Fibroblast of mammary gland (primary cell): ENCODE results near the gene SLC2A9.
"Not testable (repeated sequence)": the region's sequence is repeated elsewhere in the genome, so short reads cannot be mapped to it uniquely, and the experiment has no call there.

ENCODE experiments used
- DNase-seq: peaks from one replicate; pipeline ENCODE4 v3.0.0-alpha.2; 2010; ENCODE audit warnings: low read depth
- H3K4me3 ChIP-seq: 2 replicates; pipeline ENCODE4 v1.5.1; 2011; ENCODE audit warnings: low read depth, mild to moderate bottlenecking, low read length, moderate library complexity; ENCODE audit not compliant: control insufficient read depth
- TF ChIP-seq, protein P1 (sequence below): conservative IDR thresholded peaks from 2 replicates; pipeline ENCODE4 v1.5.1; 2011; ENCODE audit warnings: low read depth, low read length, inconsistent platforms; ENCODE audit not compliant: control insufficient read depth, insufficient read depth

Gene SLC2A9

GRCh38 chr4:9816285-9816684 is 205.0 kb downstream of the SLC2A9 start:
- H3K4me3 ChIP-seq: no peak overlapping the region
- no peak for DNase-seq
- TF ChIP-seq, protein P1, sequence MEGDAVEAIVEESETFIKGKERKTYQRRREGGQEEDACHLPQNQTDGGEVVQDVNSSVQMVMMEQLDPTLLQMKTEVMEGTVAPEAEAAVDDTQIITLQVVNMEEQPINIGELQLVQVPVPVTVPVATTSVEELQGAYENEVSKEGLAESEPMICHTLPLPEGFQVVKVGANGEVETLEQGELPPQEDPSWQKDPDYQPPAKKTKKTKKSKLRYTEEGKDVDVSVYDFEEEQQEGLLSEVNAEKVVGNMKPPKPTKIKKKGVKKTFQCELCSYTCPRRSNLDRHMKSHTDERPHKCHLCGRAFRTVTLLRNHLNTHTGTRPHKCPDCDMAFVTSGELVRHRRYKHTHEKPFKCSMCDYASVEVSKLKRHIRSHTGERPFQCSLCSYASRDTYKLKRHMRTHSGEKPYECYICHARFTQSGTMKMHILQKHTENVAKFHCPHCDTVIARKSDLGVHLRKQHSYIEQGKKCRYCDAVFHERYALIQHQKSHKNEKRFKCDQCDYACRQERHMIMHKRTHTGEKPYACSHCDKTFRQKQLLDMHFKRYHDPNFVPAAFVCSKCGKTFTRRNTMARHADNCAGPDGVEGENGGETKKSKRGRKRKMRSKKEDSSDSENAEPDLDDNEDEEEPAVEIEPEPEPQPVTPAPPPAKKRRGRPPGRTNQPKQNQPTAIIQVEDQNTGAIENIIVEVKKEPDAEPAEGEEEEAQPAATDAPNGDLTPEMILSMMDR: no peak

DNA sequence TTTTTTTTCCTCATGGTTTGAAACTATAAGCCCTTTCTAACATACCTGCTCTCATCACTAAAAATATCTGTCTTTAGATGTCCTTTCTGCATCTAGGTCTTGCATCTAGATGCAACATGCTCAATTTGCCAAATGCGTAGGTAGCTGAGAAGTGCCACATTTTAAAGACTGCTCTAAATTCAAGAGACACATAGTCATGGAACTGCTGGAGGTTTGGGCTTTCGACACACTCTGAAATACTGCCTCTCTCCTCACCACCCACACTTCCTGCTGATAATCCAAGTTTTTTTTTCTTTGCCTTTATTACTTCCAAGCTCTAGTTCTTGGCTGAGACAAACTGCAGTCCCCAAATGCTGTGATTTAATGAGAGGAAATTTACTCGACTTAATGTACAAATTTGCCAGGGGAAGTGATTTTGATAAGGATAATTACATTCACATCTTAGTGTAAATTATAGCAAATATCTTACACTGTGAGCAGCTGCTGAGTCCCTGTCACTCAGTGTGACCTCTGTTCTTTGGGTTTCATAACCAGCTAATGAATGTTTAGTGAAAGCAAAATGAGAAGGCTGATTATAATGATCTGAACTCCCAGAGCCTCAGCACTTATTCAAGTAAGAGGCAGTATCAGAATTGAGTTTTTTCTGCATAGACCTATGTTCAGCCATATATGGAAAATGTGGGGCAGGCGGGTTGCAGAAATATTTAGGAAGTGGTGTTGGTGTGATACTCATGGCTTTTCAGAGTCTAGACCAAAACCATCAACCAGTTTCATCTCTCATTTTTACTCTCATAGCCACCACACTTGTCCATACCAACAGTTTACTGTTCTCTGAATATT is 208.6 kb downstream of the SLC2A9 start:
- no peak overlapping the region for H3K4me3 ChIP-seq
- DNase-seq: peak; percentile 3
- TF ChIP-seq, protein P1: no peak

- TF ChIP-seq, protein P1: no peak
- H3K4me3 ChIP-seq: no peak overlapping the region
- DNase-seq: no peak
Measured at GRCh38 chr4:9811806-9812205, 209.5 kb downstream of the SLC2A9 start.

GRCh38 chr4:9808077-9808476 is 213.2 kb downstream of the SLC2A9 start:
- no peak overlapping the region for H3K4me3 ChIP-seq
- no peak for DNase-seq
- TF ChIP-seq, protein P1: no peak

DNA sequence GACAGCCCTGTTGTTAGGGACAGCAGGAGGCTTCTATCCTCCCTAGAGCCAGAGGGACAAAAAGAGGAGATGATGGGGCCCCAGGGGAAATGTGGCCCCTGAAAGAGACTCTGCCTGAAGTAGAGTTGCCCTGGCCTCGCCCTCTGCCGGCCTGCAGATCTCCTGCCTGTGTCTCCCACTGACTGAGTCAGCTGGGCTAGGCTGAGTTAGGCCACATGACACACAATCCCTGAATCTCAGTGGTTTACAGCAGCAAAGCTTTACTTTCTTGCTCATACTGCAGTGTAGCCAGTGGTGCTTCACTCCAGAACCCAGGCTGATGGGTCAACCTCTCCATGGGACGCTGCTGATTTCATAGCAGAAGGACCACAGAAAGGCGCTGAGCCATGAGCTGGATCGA is 216.4 kb downstream of the SLC2A9 start:
- TF ChIP-seq, protein P1: no peak
- DNase-seq: no peak
- no peak overlapping the region for H3K4me3 ChIP-seq

GRCh38 chr4:9800848-9801247 is 220.4 kb downstream of the SLC2A9 start:
- no peak for DNase-seq
- no peak overlapping the region for H3K4me3 ChIP-seq
- TF ChIP-seq, protein P1: no peak

- not testable (repeated sequence) for DNase-seq, H3K4me3 ChIP-seq
Measured at GRCh38 chr4:9796641-9797040, 224.7 kb downstream of the SLC2A9 start.
